ENCODE data around the gene LGALS3BP.

GRCh38 chr17:78922816-78923498, 56.8 kb downstream of the LGALS3BP start:
- TF ChIP-seq JUND (IDR thresholded peaks at IDR 0.05) (no peak), POLR2AphosphoS5 (IDR thresholded peaks at IDR 0.05; ENCODE audit: low read depth, low read length) (no peak), CTCF (IDR thresholded peaks at IDR 0.05 in 2 of 3, conservative IDR thresholded peaks at IDR 0.05 in 1 of 3; ENCODE audit: borderline replicate concordance in 1 of 3, insufficient read depth in 1 of 3, low read depth in 2 of 3, low read length in 2 of 3) (no peak), YY1 (IDR thresholded peaks at IDR 0.05; ENCODE audit: extremely low read depth, insufficient replicate concordance, low read depth, low read length) (no peak), POLR2A (IDR thresholded peaks at IDR 0.05; ENCODE audit: borderline replicate concordance, extremely low read depth, insufficient read depth, insufficient read length) (no peak), RAD21 (IDR thresholded peaks at IDR 0.05; ENCODE audit: low read depth) (no peak), EZH2phosphoT487 (IDR thresholded peaks at IDR 0.05; ENCODE audit: borderline replicate concordance) (no peak), ZBTB33 (IDR thresholded peaks at IDR 0.05; ENCODE audit: extremely low read depth, insufficient replicate concordance, low read length) (no peak)
